GM18505 (cell line): Measurements from ENCODE around the gene C10orf88.
"Not testable (repeated sequence)": the region's sequence is repeated elsewhere in the genome, so short reads cannot be mapped to it uniquely, and the experiment has no call there.

Experiments
- ATAC-seq: cut with Tn5 transposase; IDR thresholded peaks from one replicate; pipeline ENCODE4 v1.9.1; 2021; ENCODE audit not compliant: unreplicated experiment
- POLR2A ChIP-seq: IDR thresholded peaks from 4 replicates; pipeline ENCODE4 v1.6.1; 2011; ENCODE audit warnings: borderline replicate concordance; ENCODE audit not compliant: insufficient read depth, insufficient read length; ENCODE audit errors: extremely low read depth

Gene C10orf88

GRCh38 chr10:122931088-122931906 lies 22.7 kb downstream of the C10orf88 start:
- no peak for ATAC-seq
- no peak for TF ChIP-seq POLR2A

- TF ChIP-seq POLR2A, result no peak
- no peak for ATAC-seq
Observed at GRCh38 chr10:122930140-122930539, 23.9 kb downstream of the C10orf88 start.

- TF ChIP-seq POLR2A, result no peak
- ATAC-seq, result no peak
Observed at GRCh38 chr10:122915700-122916099, 38.3 kb downstream of the C10orf88 start.

GRCh38 chr10:122911889-122912484 lies 42.0 kb downstream of the C10orf88 start:
- no peak for TF ChIP-seq POLR2A
- ATAC-seq, result no peak

- ATAC-seq, result no peak
- TF ChIP-seq POLR2A, result no peak
Observed at GRCh38 chr10:122910310-122910709, 43.7 kb downstream of the C10orf88 start, which contains the start of gene FAM24A. Gene FAM24A, plus strand, starts transcription at chr10:122910610. Its CDS starts 1,025 bp downstream, at chr10:122911635.

GRCh38 chr10:122903861-122904260 lies 50.2 kb downstream of the C10orf88 start:
- ATAC-seq, result not testable (repeated sequence)

- TF ChIP-seq POLR2A, result no peak
- no peak for ATAC-seq
Observed at GRCh38 chr10:122894261-122894944, 59.6 kb downstream of the C10orf88 start.

GRCh38 chr10:122884166-122884565 lies 69.9 kb downstream of the C10orf88 start:
- TF ChIP-seq POLR2A, result no peak
- ATAC-seq, result no peak

GRCh38 chr10:122882766-122883165 lies 71.3 kb downstream of the C10orf88 start:
- ATAC-seq, result no peak
- TF ChIP-seq POLR2A, result no peak
